Transverse colon (tissue), 4 donors: ENCODE measurements around the gene CDC42BPB. TPM values are rescaled to one million over a fixed set of nuclear protein-coding genes. Genes with fewer than 3 reads are reported as not detected.

ENCODE experiments used
- DNase-seq: peaks from one replicate; pipeline ENCODE4 v3.0.0-alpha.2; 2019
- H3K27ac ChIP-seq, 4 donors: fragments of 200-600 bp; sonication (generic); 2 replicates each; pipeline ENCODE4 v1.5.1; 2016 to 2018; ENCODE audit warnings: inconsistent platforms in 4 of 4
- H3K27me3 ChIP-seq: fragments of 200-600 bp; sonication (generic); 2 replicates; pipeline ENCODE4 v1.5.1; 2017; ENCODE audit warnings: inconsistent platforms
- H3K36me3 ChIP-seq, 4 donors: fragments of 200-600 bp; sonication (generic); 2 replicates each; pipeline ENCODE4 v1.5.1; 2017 to 2019; ENCODE audit warnings: inconsistent platforms in 4 of 4
- H3K4me1 ChIP-seq, 4 donors: fragments of 200-600 bp; sonication (generic); 2 replicates each; pipeline ENCODE4 v1.5.1; 2017 to 2020; ENCODE audit warnings: inconsistent platforms in 4 of 4
- H3K4me3 ChIP-seq, 4 donors: fragments of 200-600 bp; sonication (generic); 1 replicate in 1 of 4; 2 replicates in 3 of 4; pipeline versions ENCODE4 v1.5.1 to v1.6.1; 2017 to 2019; ENCODE audit warnings: inconsistent platforms in 4 of 4
- H3K9me3 ChIP-seq, 2 donors: fragments of 200-600 bp; sonication (generic); 2 replicates each; pipeline ENCODE4 v1.5.1; 2017 to 2019; ENCODE audit warnings: inconsistent platforms in 2 of 2
- EP300 ChIP-seq: sonication (generic); formaldehyde crosslinking; IDR thresholded peaks from one replicate; pipeline ENCODE4 v1.6.1; 2017; ENCODE audit warnings: antibody characterized with exemption, low read depth
- POLR2A ChIP-seq: fragments of 450-650 bp; IDR thresholded peaks from one replicate; pipeline ENCODE4 v1.6.1; 2016; ENCODE audit warnings: antibody characterized with exemption, mild to moderate bottlenecking, moderate library complexity
- POLR2AphosphoS5 ChIP-seq, 3 donors: sonication (generic); formaldehyde crosslinking; IDR thresholded peaks; one replicate each; pipeline ENCODE4 v1.6.1; 2016; ENCODE audit warnings: antibody characterized with exemption in 3 of 3
- WGBS, 2 donors: methylation state at CpG; one replicate each; pipeline ENCODE4 v1.1.5; 2018; ENCODE audit warnings: low coverage in 1 of 2; 5-methylcytosine and 5-hydroxymethylcytosine counted together
- in situ Hi-C, 4 donors: fragments of 200-750 bp; cut with MboI; loops; one replicate each; pipeline versions ENCODE4 v1.15.0 to v1.15.1; 2017; ENCODE audit warnings: low sequenced_read_pairs in 3 of 4, low pct_ligation_motif_present in 1 of 4, low pct_unique_long_range_greater_than_20kb in 1 of 4
- intact Hi-C: fragments of 100-400 bp; cut with DNase I; formaldehyde crosslinking; loops from one replicate; pipeline ENCODE4 v1.15.1; 2023; ENCODE audit warnings: low total_unique reads
- total RNA-seq, 4 donors: library from RNA; depleted of rRNA; stranded (reverse); fragments of >200 nt; gene quantifications; one replicate each; pipeline ENCODE4 v1.1.0, GENCODE V29; 2016
- TF ChIP-seq, protein P1 (sequence below), 5 experiments: fragments of 200-600 bp in 3 of 5; fragments of 450-650 bp in 2 of 5; sonication (generic) in 3 of 5; IDR thresholded peaks; 1 replicate in 2 of 5; 2 replicates in 3 of 5; pipeline ENCODE4 v1.5.1; 2016 to 2017; ENCODE audit warnings: antibody characterized with exemption in 5 of 5, inconsistent platforms in 3 of 5, mild to moderate bottlenecking in 2 of 5, moderate library complexity in 1 of 5

CDC42BPB gene
- total RNA-seq, 4 donors from 2014 or later, result 109 to 160 (median 123) TPM

DNA sequence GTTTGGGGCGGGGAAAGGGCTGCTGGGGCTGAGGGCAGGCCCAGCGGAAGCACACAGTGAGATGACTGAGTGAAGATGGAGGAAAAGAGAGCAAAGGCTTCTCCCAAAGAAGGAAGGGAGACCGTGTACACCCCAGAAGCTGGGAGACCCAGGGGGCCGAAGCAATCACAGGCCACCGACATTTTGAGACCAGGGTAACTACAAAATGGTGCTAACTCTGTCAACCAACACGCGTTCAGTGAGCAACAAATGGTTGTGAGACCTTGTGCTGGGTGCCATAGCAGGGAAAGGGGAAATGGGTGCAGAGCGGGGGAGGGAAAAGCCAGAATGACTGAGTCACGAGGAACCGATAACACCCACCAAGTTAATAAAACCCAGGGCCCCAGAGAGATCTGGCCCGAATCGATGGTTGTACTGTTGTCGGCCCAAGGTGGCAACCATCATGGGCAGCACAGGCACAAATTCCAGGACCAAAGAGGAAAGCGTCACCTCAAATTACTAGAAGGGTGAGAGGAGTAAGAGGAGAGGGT lies 50.3 kb downstream of the CDC42BPB start:
- Histone ChIP-seq H3K4me1 (no peaks in the 10 kb centered on the region), H3K4me3 (no peak overlapping the region), H3K36me3 (peaks cover 0 to 8% (median 0%) of the 10 kb centered on the region in 4 donors), H3K27me3 (no peaks in the 10 kb centered on the region), H3K9me3 (no peaks in the 10 kb centered on the region), H3K27ac (no peak overlapping the region)
- in situ Hi-C loops, result no loop called here
- WGBS, 2 donors, result 94 to 100% methylated on average over 1 to 14 of the region's 14 CpGs
- TF ChIP-seq, protein P1, sequence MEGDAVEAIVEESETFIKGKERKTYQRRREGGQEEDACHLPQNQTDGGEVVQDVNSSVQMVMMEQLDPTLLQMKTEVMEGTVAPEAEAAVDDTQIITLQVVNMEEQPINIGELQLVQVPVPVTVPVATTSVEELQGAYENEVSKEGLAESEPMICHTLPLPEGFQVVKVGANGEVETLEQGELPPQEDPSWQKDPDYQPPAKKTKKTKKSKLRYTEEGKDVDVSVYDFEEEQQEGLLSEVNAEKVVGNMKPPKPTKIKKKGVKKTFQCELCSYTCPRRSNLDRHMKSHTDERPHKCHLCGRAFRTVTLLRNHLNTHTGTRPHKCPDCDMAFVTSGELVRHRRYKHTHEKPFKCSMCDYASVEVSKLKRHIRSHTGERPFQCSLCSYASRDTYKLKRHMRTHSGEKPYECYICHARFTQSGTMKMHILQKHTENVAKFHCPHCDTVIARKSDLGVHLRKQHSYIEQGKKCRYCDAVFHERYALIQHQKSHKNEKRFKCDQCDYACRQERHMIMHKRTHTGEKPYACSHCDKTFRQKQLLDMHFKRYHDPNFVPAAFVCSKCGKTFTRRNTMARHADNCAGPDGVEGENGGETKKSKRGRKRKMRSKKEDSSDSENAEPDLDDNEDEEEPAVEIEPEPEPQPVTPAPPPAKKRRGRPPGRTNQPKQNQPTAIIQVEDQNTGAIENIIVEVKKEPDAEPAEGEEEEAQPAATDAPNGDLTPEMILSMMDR (IDR thresholded peaks at IDR 0.05), result no peak
- TF ChIP-seq EP300, result no peak
- TF ChIP-seq POLR2AphosphoS5 (IDR thresholded peaks at IDR 0.05), result no peak
- TF ChIP-seq POLR2A, result no peak
- no peak for DNase-seq
- intact Hi-C loops, result no loop called here

DNA sequence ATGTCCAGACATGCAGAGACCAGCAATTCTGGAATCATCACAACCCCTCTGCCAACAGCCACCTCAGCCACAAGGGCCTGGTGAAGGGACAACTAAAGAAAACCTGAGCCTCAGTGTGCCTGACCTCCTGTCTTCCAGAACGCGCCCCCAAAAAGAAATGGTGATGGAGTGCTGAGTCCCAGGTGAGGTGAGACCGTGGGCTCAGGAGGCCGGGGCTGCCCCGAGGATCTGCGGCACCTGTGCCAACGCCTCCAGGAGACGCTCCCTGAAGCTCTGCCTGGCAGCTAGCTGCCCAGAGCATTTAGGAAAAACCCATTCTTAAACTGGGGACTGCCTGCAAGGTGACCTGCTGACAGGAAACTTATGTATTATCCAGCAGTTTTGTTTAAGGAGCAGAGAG lies 51.2 kb downstream of the CDC42BPB start:
- Histone ChIP-seq H3K27ac (no peak overlapping the region), H3K9me3 (no peaks in the 10 kb centered on the region), H3K27me3 (no peaks in the 10 kb centered on the region), H3K36me3 (peaks cover 0 to 17% (median 2%) of the 10 kb centered on the region in 4 donors), H3K4me3 (no peak overlapping the region), H3K4me1 (no peaks in the 10 kb centered on the region)
- DNase-seq, result no peak
- WGBS, 2 donors, result 93% methylated on average over 8 of the region's 8 CpGs; no CpG with 5 or more reads in 1 of the 2 donors
- intact Hi-C loops, result no loop called here
- TF ChIP-seq POLR2A (no peak), EP300 (no peak), POLR2AphosphoS5 (IDR thresholded peaks at IDR 0.05) (no peak)
- TF ChIP-seq, protein P1 (IDR thresholded peaks at IDR 0.05), result no peak
- in situ Hi-C loops, result no loop called here

DNA sequence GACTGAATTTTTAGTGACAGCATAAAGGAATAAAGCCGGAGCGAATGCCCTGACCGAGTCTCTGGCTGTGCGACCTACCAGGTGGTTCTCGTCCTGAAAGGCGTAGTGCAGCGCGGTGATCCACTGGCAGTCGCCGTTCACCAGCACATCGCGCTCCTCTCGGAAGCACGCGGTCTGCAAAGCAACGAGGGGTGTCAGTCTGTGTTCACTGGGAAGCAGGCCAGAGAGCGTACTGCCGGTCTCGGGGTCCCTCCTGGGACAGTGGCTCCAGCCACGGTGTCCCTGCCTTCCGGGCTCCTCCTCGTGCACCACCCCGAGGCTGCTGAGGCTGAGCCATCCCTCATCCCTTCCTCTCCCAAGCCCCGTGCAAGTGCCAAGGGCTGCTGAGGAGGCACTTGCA lies 53.5 kb downstream of the CDC42BPB start:
- WGBS, 2 donors, result 96% methylated on average over 24 of the region's 24 CpGs; no CpG with 5 or more reads in 1 of the 2 donors
- H3K36me3 ChIP-seq, result peaks cover 0 to 22% (median 3%) of the 10 kb centered on the region in 4 donors
- no peaks in the 10 kb centered on the region for H3K27me3 ChIP-seq
- no peak overlapping the region for H3K4me3 ChIP-seq
- no peak for DNase-seq
- H3K4me1 ChIP-seq, result no peaks in the 10 kb centered on the region
- no peaks in the 10 kb centered on the region for H3K9me3 ChIP-seq
- TF ChIP-seq POLR2AphosphoS5 (IDR thresholded peaks at IDR 0.05) (no peak), POLR2A (no peak), EP300 (no peak)
- TF ChIP-seq, protein P1 (IDR thresholded peaks at IDR 0.05), result no peak
- intact Hi-C loops, result no loop called here
- no peak overlapping the region for H3K27ac ChIP-seq
- in situ Hi-C loops, result no loop called here

DNA sequence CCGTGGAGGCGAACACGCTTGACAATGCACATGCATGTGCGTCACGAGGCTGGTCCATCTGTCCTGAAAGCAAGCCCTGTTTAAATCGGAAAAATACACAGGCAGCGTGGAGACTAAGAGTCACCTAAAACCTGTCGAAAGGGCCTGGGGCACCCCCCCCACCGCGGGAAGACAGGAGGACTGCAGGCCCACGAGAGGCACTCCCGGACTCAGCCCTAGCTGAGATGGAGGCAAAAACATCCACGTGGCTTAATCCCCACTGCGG lies 54.1 kb downstream of the CDC42BPB start:
- H3K27me3 ChIP-seq, result no peaks in the 10 kb centered on the region
- WGBS, 2 donors, result 87 to 98% methylated on average over 3 to 13 of the region's 14 CpGs
- no peaks in the 10 kb centered on the region for H3K4me1 ChIP-seq
- peaks cover 0 to 26% (median 3%) of the 10 kb centered on the region in 4 donors for H3K36me3 ChIP-seq
- in situ Hi-C loops, result no loop called here
- no peak for DNase-seq
- H3K9me3 ChIP-seq, result no peaks in the 10 kb centered on the region
- TF ChIP-seq POLR2AphosphoS5 (IDR thresholded peaks at IDR 0.05) (no peak), EP300 (no peak), POLR2A (no peak)
- TF ChIP-seq, protein P1 (IDR thresholded peaks at IDR 0.05), result no peak
- intact Hi-C loops, result no loop called here
- H3K4me3 ChIP-seq, result no peak overlapping the region
- H3K27ac ChIP-seq, result no peak overlapping the region
